Activated naive CD4-positive, alpha-beta T cell (primary cell): Measurements from ENCODE around the gene YRDC.

Experiments used
- DNase-seq, 4 experiments: peaks; one replicate each; lab custom pipeline; 2025; lab: John Stamatoyannopoulos, UW

YRDC gene, protein sequence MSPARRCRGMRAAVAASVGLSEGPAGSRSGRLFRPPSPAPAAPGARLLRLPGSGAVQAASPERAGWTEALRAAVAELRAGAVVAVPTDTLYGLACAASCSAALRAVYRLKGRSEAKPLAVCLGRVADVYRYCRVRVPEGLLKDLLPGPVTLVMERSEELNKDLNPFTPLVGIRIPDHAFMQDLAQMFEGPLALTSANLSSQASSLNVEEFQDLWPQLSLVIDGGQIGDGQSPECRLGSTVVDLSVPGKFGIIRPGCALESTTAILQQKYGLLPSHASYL

GRCh38 chr1:37807555-37808368 is at the start of gene YRDC, which contains the start of gene C1orf122:
Gene YRDC (minus strand): TSS chr1:37808208. CDS start chr1:37808180, 28 bp downstream.
Gene C1orf122 (plus strand): TSS chr1:37807790. CDS start chr1:37808405, 615 bp downstream.
- peak; percentile 73 to 89 (median 84) for DNase-seq

DNA sequence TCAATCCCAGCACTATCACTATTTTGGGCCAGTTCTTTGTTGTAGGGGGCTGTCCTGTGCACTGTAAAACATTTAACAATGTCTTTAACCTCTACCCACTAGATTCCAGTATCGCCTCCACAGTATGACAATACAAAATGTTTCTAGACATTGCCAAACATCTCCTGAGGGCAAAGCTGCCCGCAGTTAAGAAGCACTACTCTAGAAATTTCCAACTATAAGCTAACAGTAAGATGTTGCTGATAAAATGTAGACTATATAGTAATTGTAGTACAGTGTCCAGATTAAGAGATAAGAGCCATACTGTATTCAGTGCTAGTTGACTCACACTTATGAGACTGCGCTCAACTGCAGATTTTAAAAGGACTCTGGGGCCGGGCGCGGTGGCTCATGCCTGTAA is 46.4 kb upstream of the YRDC start:
- no peak for DNase-seq

DNA sequence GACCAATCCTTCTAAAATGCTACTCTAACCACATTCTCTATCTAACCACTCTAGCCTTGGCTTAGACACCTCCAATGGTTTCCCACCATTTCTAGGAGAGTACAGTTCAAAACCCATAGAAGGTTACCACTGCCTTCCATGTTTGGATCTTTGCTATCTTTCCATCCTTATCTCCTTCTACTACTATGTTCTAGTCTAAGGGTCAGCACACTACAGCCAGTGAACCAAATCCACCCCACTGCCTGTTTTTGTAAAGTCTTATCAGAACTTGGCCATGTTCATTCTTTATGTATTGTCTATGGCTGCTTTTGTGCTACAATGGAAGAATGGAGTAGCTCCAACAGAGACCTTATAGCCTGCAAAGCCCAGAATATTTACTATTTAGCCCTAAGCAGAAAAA is 45.1 kb upstream of the YRDC start:
- no peak for DNase-seq

- no peak for DNase-seq
Observed at GRCh38 chr1:37851782-37852210, 43.8 kb upstream of the YRDC start.

GRCh38 chr1:37851262-37851661 is 43.3 kb upstream of the YRDC start:
- no peak for DNase-seq

- DNase-seq = no peak
Observed at GRCh38 chr1:37850352-37850955, 42.4 kb upstream of the YRDC start.

DNA sequence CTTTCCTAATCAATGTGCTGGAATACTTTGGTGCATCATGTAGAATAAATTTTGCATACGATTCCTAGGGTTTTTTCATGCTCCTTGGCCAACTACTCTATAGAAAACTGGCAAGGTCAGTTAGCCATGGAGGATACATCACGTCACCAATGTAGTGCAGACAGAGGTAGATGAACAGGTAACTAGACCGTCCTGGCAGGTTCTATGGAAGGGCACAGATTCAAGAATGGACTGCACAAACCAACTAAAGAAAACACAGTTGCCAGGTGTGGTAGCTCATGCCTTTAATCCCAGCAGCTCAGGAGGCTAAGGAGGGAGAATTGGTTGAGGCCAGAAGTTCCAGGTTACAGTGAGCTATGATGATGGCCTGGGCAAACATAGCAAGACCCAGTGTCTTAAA is 41.5 kb upstream of the YRDC start:
- no peak for DNase-seq

DNA sequence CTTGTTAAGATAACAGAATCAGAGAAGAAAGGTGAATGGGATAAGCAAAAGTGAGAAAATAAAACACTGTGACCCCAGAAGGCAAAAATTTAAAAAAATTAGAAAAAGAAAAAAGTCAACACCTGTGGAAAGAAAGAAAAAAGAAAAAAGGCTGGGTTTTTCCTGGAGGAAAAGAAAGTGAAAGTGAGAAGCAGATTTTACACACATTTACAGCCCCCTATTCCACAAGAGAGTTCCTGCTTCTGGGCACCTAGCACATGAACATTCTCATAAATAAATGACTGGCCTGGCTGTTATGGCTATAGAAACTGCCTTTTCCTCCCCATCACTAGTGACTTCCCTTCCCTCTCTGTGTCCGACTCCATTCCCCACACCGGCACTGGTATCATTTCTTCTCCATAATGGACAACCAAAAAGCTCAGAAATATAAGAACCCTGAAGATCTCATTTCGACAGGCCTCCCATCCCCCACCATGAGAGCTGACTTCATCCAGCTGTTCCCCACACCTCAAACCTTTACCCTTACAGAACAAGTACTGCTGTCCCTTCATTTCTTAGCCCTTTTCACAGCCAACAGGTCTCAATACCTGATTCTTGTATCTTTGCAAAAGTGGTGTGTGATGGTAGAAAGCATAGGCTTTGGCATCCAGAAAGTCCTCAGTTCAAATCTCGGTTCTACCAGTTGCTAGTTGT is 38.8 kb upstream of the YRDC start:
- DNase-seq = no peak

- no peak for DNase-seq
Observed at GRCh38 chr1:37845786-37846185, 37.8 kb upstream of the YRDC start.

DNA sequence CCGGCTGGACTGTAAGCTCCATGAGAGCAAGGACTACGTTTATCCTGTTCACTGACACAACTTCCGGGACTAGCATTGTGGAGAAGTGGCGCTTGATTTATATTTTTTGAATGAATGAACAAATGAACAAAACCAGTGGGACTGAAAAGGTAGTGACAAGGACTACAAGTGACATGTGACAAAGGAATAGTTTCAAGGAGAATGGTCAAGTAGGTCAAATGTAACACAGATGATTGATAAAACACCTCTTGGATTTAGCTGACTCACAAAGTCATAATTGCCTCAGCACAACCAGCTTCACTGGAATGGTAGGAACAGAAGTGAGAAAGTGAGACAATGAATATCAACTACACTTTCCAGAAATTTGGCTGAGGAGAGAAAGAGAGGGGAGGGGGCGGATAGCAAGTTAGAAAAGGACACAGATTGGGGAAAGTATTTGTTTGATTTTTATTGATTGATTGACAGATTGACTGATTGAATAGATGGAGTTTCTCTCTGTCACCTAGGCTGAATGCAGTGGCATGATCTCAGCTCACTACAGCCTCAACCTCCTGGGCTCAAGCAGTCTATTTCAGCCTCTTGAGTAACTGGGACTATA is 37.1 kb upstream of the YRDC start:
- DNase-seq = no peak

GRCh38 chr1:37844536-37844935 is 36.5 kb upstream of the YRDC start:
- no peak for DNase-seq

DNA sequence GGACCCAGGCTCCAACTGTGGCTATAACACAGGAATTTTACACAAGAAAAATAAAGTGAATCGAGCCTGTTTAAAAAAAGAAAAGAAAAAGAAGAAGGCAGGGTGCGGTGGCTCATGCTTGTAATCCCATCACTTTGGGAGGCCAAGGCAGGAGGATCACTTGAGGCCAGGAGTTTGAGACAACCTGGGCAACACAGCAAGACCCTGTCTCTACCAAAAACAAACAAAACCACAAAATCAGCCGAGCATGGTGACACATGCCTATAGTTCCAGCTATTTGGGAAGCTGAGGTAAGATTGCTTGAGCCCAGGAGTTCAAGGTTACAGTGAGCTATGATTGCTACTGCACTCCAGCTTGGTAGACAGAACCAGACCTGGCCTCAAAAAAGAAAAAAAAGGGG is 33.6 kb upstream of the YRDC start:
- no peak for DNase-seq

- no peak for DNase-seq
Observed at GRCh38 chr1:37840711-37841110, 32.7 kb upstream of the YRDC start.

DNA sequence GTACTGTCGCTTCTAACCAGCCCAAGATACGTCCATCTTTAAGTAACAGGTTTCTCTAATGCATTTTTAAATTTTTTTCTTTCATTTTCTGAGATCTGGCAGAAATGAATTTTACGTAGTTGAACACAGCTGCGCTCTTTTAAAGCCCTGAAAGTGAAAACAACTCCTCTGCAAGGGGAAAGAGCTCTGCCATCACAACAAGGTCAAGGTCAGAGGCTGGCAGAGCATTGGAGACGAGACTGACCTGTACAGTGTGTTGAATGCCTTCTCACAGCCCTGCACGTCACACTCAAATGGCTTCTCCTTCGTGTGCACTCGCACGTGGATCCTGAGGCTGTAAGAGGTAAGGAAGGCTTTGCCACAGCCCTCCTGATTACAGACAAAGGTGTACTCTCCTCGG is 31.7 kb upstream of the YRDC start:
- DNase-seq = no peak

- DNase-seq = no peak
Observed at GRCh38 chr1:37836788-37837187, 28.8 kb upstream of the YRDC start.

DNA sequence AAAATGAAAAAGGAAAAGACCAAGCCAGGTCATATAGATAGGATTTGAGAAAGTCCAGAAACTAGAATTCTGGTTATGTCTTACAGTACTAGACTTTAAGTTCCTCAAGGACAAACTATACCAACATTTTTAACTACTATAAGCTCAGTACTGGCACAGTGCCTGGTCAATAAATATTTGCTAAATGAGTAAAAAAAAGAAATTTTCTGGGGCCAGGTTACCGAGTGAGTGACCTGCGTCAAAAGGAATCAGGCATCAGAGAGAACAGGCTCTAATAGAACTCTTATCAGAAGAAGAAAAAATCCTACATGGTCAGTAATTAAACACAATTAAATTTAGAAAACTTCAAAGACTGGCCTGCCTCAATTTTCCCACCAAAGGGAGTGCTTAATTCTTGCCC is 23.8 kb upstream of the YRDC start:
- DNase-seq = no peak

DNA sequence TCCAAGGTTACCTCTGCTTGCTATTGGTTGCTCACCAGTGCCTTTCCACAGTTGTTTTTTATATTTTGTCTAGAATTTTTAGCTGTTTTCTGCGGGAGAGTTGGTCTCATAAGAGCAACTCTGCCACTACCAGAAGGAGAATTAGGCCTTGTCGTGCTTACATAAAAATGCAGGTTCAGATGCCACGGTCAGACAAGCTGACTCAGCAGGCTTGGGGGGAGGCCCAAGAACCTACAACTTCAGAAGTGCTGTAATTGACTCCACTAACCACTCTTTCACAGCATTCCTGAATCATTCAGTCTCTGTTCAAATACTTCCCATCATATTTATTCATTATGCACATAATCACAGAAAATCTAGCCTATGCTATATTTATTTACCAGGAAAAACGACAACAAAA is 23.1 kb upstream of the YRDC start:
- DNase-seq = no peak

DNA sequence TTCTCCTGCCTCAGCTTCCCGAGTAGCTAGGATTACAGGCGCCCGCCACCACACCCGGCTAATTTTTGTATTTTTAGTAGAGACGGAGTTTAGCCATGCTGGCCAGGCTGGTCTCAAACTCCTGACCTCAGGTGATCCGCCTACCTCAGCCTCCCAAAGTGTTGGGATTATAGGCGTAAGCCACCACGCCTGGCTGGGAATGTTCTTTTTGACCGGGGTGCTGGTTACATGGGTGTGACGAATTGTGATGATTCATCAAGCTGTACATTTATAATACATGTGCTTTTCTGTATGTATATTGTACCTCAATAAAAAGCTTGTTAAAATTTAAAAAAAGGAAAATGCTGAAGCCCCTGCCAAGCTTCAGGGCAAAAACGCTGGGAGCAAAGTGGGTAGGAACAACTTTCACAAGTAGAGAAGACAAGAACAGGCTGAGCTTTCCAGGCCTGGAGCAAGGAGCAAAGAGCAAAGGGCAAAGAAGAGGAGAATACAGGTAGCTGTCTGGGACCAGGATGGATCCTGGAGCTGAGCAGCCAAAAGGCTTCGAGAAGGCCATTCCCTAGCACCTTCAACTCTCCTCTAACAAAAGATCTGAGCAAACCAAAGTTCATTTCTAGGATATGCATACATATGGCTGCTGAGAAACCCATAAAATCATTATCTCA is 20.5 kb upstream of the YRDC start:
- no peak for DNase-seq

- DNase-seq = no peak
Observed at GRCh38 chr1:37825506-37825905, 17.5 kb upstream of the YRDC start.

- DNase-seq = no peak
Observed at GRCh38 chr1:37824001-37824400, 16.0 kb upstream of the YRDC start.
